Measurements from ENCODE around the gene WDR1. TPM values are rescaled to one million over a fixed set of nuclear protein-coding genes. Genes with fewer than 3 reads are reported as not detected.

WDR1 gene
- total RNA-seq, 4 donors from 2014 or later, result 361 to 536 (median 485) TPM

- Histone ChIP-seq H3K27ac (replicated peaks in 1 of 4) (no peak overlapping the region), H3K4me1 (no peaks in the 10 kb centered on the region), H3K27me3 (no peaks in the 10 kb centered on the region), H3K36me3 (peaks cover 0 to 4% (median 0%) of the 10 kb centered on the region in 4 donors), H3K4me3 (no peak overlapping the region), H3K9me3 (peaks cover 0 to 9% (median 1%) of the 10 kb centered on the region in 4 donors)
- no peak for DNase-seq (ENCODE audit: extremely low spot score)
- WGBS, result 88% methylated on average over 10 of the region's 10 CpGs
- TF ChIP-seq, protein P1, sequence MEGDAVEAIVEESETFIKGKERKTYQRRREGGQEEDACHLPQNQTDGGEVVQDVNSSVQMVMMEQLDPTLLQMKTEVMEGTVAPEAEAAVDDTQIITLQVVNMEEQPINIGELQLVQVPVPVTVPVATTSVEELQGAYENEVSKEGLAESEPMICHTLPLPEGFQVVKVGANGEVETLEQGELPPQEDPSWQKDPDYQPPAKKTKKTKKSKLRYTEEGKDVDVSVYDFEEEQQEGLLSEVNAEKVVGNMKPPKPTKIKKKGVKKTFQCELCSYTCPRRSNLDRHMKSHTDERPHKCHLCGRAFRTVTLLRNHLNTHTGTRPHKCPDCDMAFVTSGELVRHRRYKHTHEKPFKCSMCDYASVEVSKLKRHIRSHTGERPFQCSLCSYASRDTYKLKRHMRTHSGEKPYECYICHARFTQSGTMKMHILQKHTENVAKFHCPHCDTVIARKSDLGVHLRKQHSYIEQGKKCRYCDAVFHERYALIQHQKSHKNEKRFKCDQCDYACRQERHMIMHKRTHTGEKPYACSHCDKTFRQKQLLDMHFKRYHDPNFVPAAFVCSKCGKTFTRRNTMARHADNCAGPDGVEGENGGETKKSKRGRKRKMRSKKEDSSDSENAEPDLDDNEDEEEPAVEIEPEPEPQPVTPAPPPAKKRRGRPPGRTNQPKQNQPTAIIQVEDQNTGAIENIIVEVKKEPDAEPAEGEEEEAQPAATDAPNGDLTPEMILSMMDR (IDR thresholded peaks at IDR 0.05), result no peak
- TF ChIP-seq POLR2AphosphoS5 (IDR thresholded peaks at IDR 0.05) (no peak), EP300 (IDR thresholded peaks at IDR 0.05) (no peak), POLR2A (IDR thresholded peaks at IDR 0.05; ENCODE audit: low read depth) (no peak)
- intact Hi-C loops (cut with DNase I), result no loop called here
These were observed 76.3 kb downstream of the WDR1 start for GRCh38 chr4:10040049-10040892.

GRCh38 chr4:10036807-10037342 is 79.7 kb downstream of the WDR1 start:
- no peak overlapping the region for H3K27ac ChIP-seq (replicated peaks in 1 of 4)
- intact Hi-C loops (cut with DNase I), result no loop called here
- no peak for DNase-seq (ENCODE audit: extremely low spot score)
- TF ChIP-seq POLR2AphosphoS5 (IDR thresholded peaks at IDR 0.05) (no peak), POLR2A (IDR thresholded peaks at IDR 0.05; ENCODE audit: low read depth) (no peak), EP300 (IDR thresholded peaks at IDR 0.05) (no peak)
- TF ChIP-seq, protein P1 (IDR thresholded peaks at IDR 0.05), result no peak
- no peak overlapping the region for H3K4me3 ChIP-seq
- H3K36me3 ChIP-seq, result peaks cover 0 to 4% (median 0%) of the 10 kb centered on the region in 4 donors
- WGBS, result 98% methylated on average over 9 of the region's 10 CpGs
- no peaks in the 10 kb centered on the region for H3K9me3 ChIP-seq
- H3K4me1 ChIP-seq, result peaks cover 26 to 32% (median 30%) of the 10 kb centered on the region in 4 donors
- H3K27me3 ChIP-seq, result no peaks in the 10 kb centered on the region

- H3K27ac ChIP-seq (replicated peaks in 1 of 4), result no peak overlapping the region
- peaks cover 0 to 4% (median 0%) of the 10 kb centered on the region in 4 donors for H3K36me3 ChIP-seq
- DNase-seq (ENCODE audit: extremely low spot score), result no peak
- no peaks in the 10 kb centered on the region for H3K27me3 ChIP-seq
- 63% methylated on average over 4 of the region's 6 CpGs for WGBS
- no peaks in the 10 kb centered on the region for H3K9me3 ChIP-seq
- intact Hi-C loops (cut with DNase I), result no loop called here
- H3K4me3 ChIP-seq, result no peak overlapping the region
- H3K4me1 ChIP-seq, result peaks cover 38 to 39% (median 39%) of the 10 kb centered on the region in 4 donors
- TF ChIP-seq POLR2A (IDR thresholded peaks at IDR 0.05; ENCODE audit: low read depth), result no peak
- TF ChIP-seq POLR2AphosphoS5 (IDR thresholded peaks at IDR 0.05), result no peak
- TF ChIP-seq, protein P1 (IDR thresholded peaks at IDR 0.05), result no peak
- no peak for TF ChIP-seq EP300 (IDR thresholded peaks at IDR 0.05)
These were observed 81.5 kb downstream of the WDR1 start for GRCh38 chr4:10035130-10035529.

DNA sequence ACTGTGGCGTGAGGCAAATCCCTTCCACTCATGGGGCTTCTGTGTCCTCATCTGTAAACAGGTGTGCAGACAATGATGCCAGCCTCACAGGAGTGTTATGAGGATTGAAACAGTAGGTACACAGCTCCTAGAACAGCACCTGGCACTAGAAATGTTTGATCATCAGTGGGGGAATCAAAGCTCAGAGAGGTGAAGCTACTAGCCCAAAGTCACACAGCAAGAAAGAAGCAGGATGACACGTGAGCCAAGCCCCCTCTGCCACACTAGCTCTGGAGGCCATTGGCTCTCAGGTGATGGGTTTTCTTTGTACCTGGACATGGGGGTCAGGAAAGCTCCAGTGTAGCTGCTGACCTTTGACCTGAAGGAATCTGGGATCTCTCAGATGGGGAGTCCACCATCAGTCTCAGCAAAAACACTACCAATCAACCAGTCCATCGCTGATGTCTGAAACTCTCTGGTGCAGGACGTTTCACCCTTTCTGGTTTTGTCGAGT is 81.9 kb downstream of the WDR1 start:
- WGBS, result 95% methylated on average over 4 of the region's 5 CpGs
- Histone ChIP-seq H3K27ac (replicated peaks in 1 of 4) (peak overlapping the region in 3 of 4 donors; percentile 56 to 69 (median 68)), H3K9me3 (no peaks in the 10 kb centered on the region), H3K4me1 (peaks cover 38 to 39% (median 39%) of the 10 kb centered on the region in 4 donors), H3K36me3 (peaks cover 0 to 4% (median 0%) of the 10 kb centered on the region in 4 donors), H3K27me3 (no peaks in the 10 kb centered on the region), H3K4me3 (no peak overlapping the region)
- TF ChIP-seq POLR2A (IDR thresholded peaks at IDR 0.05; ENCODE audit: low read depth) (no peak), EP300 (IDR thresholded peaks at IDR 0.05) (no peak), POLR2AphosphoS5 (IDR thresholded peaks at IDR 0.05) (no peak)
- TF ChIP-seq, protein P1 (IDR thresholded peaks at IDR 0.05), result no peak
- intact Hi-C loops (cut with DNase I), result no loop called here
- DNase-seq (ENCODE audit: extremely low spot score), result no peak
